PFSK-1 (cell line): ENCODE measurements around the gene ADO.

Experiments
- FOXP2 ChIP-seq: optimal IDR thresholded peaks from 2 replicates; pipeline ENCODE3; 2011; ENCODE audit warnings: borderline replicate concordance, control low read depth, inconsistent platforms; ENCODE audit not compliant: insufficient read depth; ENCODE audit errors: extremely low read length, extremely low read depth
- POLR2AphosphoS5 ChIP-seq: IDR thresholded peaks from 2 replicates; pipeline ENCODE4 v1.6.1; 2012; ENCODE audit warnings: low read depth, mild to moderate bottlenecking, control low read depth, low read length, moderate library complexity
- SIN3A ChIP-seq: IDR thresholded peaks from 2 replicates; pipeline ENCODE4 v1.6.1; 2012; ENCODE audit warnings: mild to moderate bottlenecking, low read length, moderate library complexity, borderline replicate concordance; ENCODE audit not compliant: insufficient read depth
- TAF1 ChIP-seq: IDR thresholded peaks from 2 replicates; pipeline ENCODE4 v1.6.1; 2012; ENCODE audit warnings: low read length, control low read depth, borderline replicate concordance; ENCODE audit not compliant: insufficient read depth
- TF ChIP-seq, protein P1 (sequence below), 2 experiments: IDR thresholded peaks; 2 replicates each; pipeline versions ENCODE4 v1.6.1 to v1.8.0; 2011 to 2012; ENCODE audit warnings: low read depth in 2 of 2, low read length in 2 of 2, control low read depth in 1 of 2, inconsistent platforms in 1 of 2, mild to moderate bottlenecking in 1 of 2, moderate library complexity in 1 of 2; ENCODE audit not compliant: insufficient read depth in 1 of 2

Gene ADO

DNA sequence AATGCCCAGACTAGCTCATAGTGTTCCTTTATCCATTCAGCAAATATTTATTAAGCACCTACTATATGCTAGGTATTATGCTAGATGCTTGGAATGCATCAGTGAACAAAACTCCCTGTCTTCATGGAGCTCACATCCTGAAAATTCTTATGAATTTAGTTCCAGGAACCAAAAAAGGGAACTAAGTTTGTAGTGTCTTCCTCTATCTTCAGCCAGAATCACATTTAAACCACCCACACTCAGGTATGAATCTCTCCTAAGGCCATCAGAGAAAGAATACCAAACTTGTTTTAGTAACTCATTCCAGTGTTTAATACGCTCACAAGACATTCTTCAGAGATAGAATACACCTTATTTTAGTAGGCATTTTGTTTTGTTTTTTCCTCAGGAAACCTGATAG, 21.8 kb downstream of the ADO start:
- TF ChIP-seq SIN3A (no peak), TAF1 (no peak), FOXP2 (no peak), POLR2AphosphoS5 (no peak)
- TF ChIP-seq, protein P1, sequence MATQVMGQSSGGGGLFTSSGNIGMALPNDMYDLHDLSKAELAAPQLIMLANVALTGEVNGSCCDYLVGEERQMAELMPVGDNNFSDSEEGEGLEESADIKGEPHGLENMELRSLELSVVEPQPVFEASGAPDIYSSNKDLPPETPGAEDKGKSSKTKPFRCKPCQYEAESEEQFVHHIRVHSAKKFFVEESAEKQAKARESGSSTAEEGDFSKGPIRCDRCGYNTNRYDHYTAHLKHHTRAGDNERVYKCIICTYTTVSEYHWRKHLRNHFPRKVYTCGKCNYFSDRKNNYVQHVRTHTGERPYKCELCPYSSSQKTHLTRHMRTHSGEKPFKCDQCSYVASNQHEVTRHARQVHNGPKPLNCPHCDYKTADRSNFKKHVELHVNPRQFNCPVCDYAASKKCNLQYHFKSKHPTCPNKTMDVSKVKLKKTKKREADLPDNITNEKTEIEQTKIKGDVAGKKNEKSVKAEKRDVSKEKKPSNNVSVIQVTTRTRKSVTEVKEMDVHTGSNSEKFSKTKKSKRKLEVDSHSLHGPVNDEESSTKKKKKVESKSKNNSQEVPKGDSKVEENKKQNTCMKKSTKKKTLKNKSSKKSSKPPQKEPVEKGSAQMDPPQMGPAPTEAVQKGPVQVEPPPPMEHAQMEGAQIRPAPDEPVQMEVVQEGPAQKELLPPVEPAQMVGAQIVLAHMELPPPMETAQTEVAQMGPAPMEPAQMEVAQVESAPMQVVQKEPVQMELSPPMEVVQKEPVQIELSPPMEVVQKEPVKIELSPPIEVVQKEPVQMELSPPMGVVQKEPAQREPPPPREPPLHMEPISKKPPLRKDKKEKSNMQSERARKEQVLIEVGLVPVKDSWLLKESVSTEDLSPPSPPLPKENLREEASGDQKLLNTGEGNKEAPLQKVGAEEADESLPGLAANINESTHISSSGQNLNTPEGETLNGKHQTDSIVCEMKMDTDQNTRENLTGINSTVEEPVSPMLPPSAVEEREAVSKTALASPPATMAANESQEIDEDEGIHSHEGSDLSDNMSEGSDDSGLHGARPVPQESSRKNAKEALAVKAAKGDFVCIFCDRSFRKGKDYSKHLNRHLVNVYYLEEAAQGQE (IDR thresholded peaks at IDR 0.05; ENCODE audit: insufficient read depth in 1 of 2, low read depth in 2 of 2, low read length in 2 of 2): no peak

DNA sequence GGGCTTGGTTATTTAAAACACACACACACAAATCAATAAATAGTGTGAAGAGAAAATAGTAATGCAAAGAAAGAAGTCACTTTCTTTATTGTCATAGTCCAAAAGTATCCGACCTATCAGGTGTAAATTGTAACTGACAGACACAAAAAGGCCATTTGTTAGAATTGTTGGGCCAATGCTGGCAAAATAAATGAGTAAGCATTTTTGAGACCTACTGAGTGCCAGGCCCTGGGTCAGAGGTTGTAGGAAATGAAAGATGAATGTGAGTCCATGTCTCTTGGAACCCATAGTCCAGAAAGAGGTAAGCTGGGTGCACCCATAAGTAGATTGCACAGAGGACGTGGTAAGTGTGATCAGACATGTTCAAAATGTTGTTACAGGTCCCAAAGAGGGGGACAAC, 25.1 kb downstream of the ADO start:
- TF ChIP-seq, protein P1 (IDR thresholded peaks at IDR 0.05; ENCODE audit: insufficient read depth in 1 of 2, low read depth in 2 of 2, low read length in 2 of 2): no peak
- TF ChIP-seq SIN3A (no peak), TAF1 (no peak), FOXP2 (no peak), POLR2AphosphoS5 (no peak)

DNA sequence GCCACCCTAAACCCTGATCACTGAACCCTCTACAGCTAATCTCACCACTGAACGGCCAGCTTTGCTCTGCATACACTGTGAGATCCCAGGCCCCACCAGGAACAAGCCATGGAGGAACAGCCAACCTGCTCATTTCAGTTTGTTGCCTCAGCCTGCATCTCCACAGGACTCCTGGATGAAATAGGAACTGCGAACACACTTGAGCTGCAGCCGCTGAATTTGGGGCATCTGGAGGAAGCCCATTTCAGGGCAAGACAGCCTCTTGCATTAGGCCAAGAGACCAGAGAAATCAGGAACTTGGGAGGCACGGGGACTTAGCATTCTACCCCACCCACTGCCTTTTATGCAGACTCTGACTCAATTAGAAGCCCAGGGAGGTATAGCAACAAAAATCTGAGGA, 26.2 kb downstream of the ADO start:
- no peak for TF ChIP-seq SIN3A
- TF ChIP-seq, protein P1 (IDR thresholded peaks at IDR 0.05; ENCODE audit: insufficient read depth in 1 of 2, low read depth in 2 of 2, low read length in 2 of 2): no peak
- no peak for TF ChIP-seq FOXP2
- TF ChIP-seq TAF1: no peak
- no peak for TF ChIP-seq POLR2AphosphoS5

DNA sequence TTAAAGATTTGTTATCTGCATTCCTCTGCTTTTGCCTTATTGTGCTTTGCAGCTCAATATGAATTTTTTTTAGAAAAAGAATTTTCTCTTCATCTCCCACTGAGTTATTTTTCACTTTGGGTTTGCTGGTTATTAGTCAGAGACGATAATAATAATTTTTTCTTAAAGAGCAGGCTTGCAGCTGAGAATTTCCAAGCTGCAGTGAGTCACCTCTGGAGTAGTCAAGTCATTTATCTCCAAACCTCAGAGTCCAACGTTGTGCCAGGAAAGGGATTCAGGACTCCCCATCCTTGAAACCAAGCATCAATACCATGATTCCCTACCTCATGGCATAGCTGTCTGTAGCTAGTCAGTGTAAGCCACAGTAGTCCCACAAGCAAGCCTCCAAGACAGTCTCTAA, 26.8 kb downstream of the ADO start:
- TF ChIP-seq POLR2AphosphoS5 (no peak), FOXP2 (no peak), TAF1 (no peak), SIN3A (no peak)
- TF ChIP-seq, protein P1 (IDR thresholded peaks at IDR 0.05; ENCODE audit: insufficient read depth in 1 of 2, low read depth in 2 of 2, low read length in 2 of 2): no peak

DNA sequence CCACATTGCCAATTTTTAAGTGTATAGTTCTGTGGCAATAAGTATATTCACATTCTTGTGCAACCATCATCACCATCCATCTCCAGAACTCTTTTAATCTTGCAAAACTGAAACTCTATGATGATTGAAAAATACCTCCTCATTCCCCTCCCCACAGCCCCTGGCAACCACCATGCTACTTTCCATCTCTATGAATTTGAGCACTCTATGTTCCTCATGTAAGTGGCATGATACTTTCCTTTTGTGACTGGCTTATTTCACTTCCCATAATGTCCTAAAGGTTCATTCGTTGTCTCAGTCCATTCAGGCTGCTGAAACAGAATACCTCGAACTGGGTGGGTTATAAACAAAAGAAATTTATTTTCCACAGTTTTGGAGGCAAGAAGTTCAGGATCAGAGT, 35.1 kb downstream of the ADO start:
- TF ChIP-seq POLR2AphosphoS5 (no peak), FOXP2 (no peak), TAF1 (no peak), SIN3A (no peak)
- TF ChIP-seq, protein P1 (IDR thresholded peaks at IDR 0.05; ENCODE audit: insufficient read depth in 1 of 2, low read depth in 2 of 2, low read length in 2 of 2): no peak
